Measurements from ENCODE around the gene TMEM263. TPM values are rescaled to one million over a fixed set of nuclear protein-coding genes. Genes with fewer than 3 reads are reported as not detected.

The TMEM263 gene
- total and polyA plus RNA-seq, 2 of the 8 experiments (the other 6 are each of a cell fraction or from before 2014, with no cell fraction given): 2.9 to 12.3 TPM

DNA sequence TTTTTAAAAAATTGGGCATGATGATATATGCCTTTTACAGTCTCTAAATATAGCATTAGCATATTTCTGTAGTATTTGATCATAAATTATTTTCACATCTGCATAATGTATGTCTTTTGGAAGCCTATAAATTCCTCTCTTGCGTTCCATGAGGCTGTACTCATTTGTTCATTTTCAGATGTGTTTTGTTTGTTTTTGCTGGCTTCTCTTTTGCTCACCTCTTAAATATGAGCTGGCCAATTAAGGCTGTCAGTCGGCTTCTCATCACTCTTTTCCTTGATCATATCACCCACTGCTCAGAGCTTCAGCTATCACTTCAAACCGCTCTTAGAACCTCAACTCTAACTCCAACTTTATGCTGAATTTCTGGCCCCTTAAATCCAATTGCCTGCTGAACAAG, 6.6 kb downstream of the TMEM263 start (continued):
- TF ChIP-seq, protein P1, sequence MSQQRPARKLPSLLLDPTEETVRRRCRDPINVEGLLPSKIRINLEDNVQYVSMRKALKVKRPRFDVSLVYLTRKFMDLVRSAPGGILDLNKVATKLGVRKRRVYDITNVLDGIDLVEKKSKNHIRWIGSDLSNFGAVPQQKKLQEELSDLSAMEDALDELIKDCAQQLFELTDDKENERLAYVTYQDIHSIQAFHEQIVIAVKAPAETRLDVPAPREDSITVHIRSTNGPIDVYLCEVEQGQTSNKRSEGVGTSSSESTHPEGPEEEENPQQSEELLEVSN (IDR thresholded peaks at IDR 0.05): no peak
- TF ChIP-seq TEAD4 (IDR thresholded peaks at IDR 0.05; ENCODE audit: low read depth, low read length) (no peak), TAF7 (optimal IDR thresholded peaks at IDR 0.05; ENCODE audit: borderline replicate concordance, low read depth, low read length) (no peak), EP300 (IDR thresholded peaks at IDR 0.05; ENCODE audit: borderline replicate concordance in 1 of 2, low read depth in 2 of 2, low read length in 2 of 2) (no peak), BCL11A (IDR thresholded peaks at IDR 0.05; ENCODE audit: low read depth in 2 of 2, low read length in 2 of 2) (no peak), FOSL1 (IDR thresholded peaks at IDR 0.05; ENCODE audit: insufficient read depth, low read depth, low read length) (no peak)

Measured in H1 (cell line).